Caco-2 (cell line): ENCODE data around the gene COX10. TPM values are rescaled to one million over a fixed set of nuclear protein-coding genes. Genes with fewer than 3 reads are reported as not detected.

ENCODE experiments used
- BruUV-seq: library from RNA; stranded (reverse); fragments of 400-500 nt; replicated peaks from 2 replicates; lab custom pipeline; 2021; lab: Mats Ljungman, UMichigan
- CTCF ChIA-PET: fragments of 300-600 bp; sonication (Branson Sonifier 250); formaldehyde crosslinking; loops from one replicate; lab custom pipeline; 2022; ENCODE audit warnings: antibody characterized with exemption; lab: Charles Lee
- POLR2A ChIA-PET: fragments of 300-600 bp; sonication (Branson Sonifier 250); formaldehyde crosslinking; loops from one replicate; lab custom pipeline; 2022; ENCODE audit warnings: antibody characterized with exemption; lab: Charles Lee
- DNase-seq, 2 experiments: peaks; one replicate each; pipeline versions ENCODE4 v3.0.0 to v3.0.0-alpha.2; 2020 to 2022
- H3K27me3 ChIP-seq: replicated peaks from 2 replicates; pipeline ENCODE4 v1.6.0; 2011; ENCODE audit warnings: low read length; ENCODE audit not compliant: control insufficient read depth, insufficient read depth
- H3K36me3 ChIP-seq: 2 replicates; pipeline ENCODE4 v1.5.1; 2011; ENCODE audit warnings: low read length; ENCODE audit not compliant: control insufficient read depth, insufficient read depth
- H3K4me1 ChIP-seq: fragments of 250-450 bp; sonication (Bioruptor Pico); 2 replicates; pipeline ENCODE4 v1.5.1; 2020; ENCODE audit warnings: mild to moderate bottlenecking
- H3K4me3 ChIP-seq: 2 replicates; pipeline ENCODE4 v1.5.1; 2011; ENCODE audit warnings: low read depth, mild to moderate bottlenecking, control low read depth, low read length
- H3K9me3 ChIP-seq: fragments of 250-450 bp; sonication (Bioruptor Pico); 2 replicates; pipeline ENCODE4 v1.5.1; 2020; ENCODE audit warnings: mild to moderate bottlenecking, moderate library complexity
- H3K27ac Mint-ChIP-seq: one replicate; pipeline ENCODE4 v1.8.0; 2022; ENCODE audit warnings: mixed read lengths; ENCODE audit not compliant: unreplicated experiment
- H3K27me3 Mint-ChIP-seq: one replicate; pipeline ENCODE4 v1.8.0; 2022; ENCODE audit warnings: mixed read lengths; ENCODE audit not compliant: insufficient read depth, unreplicated experiment
- H3K36me3 Mint-ChIP-seq: one replicate; pipeline ENCODE4 v1.8.0; 2022; ENCODE audit warnings: mild to moderate bottlenecking, mixed read lengths; ENCODE audit not compliant: insufficient read depth, unreplicated experiment
- H3K4me1 Mint-ChIP-seq: one replicate; pipeline ENCODE4 v1.8.0; 2022; ENCODE audit warnings: low read depth, mixed read lengths; ENCODE audit not compliant: unreplicated experiment
- H3K4me3 Mint-ChIP-seq: one replicate; pipeline ENCODE4 v1.8.0; 2022; ENCODE audit warnings: mild to moderate bottlenecking, moderate library complexity, mixed read lengths; ENCODE audit not compliant: unreplicated experiment
- H3K9me3 Mint-ChIP-seq: one replicate; pipeline ENCODE4 v1.8.0; 2022; ENCODE audit warnings: mixed read lengths; ENCODE audit not compliant: unreplicated experiment
- intact Hi-C: fragments of 100-400 bp; cut with micrococcal nuclease; formaldehyde crosslinking; loops from one replicate; pipeline ENCODE4 v1.10.0; 2022; ENCODE audit not compliant: unreplicated experiment
- total RNA-seq: library from RNA; stranded (reverse); gene quantifications from 2 replicates; pipeline ENCODE4 v1.2.3, GENCODE V29; 2022
- TF ChIP-seq, protein P1 (sequence below), 2 experiments: fragments of 200-600 bp in 1 of 2; IDR thresholded peaks; 1 replicate in 1 of 2; 2 replicates in 1 of 2; pipeline versions ENCODE4 v1.5.1 to v1.8.0; 2011 to 2022; ENCODE audit warnings: antibody characterized with exemption in 1 of 2, control low read depth in 1 of 2, inconsistent platforms in 1 of 2, low read depth in 1 of 2, low read length in 1 of 2, mild to moderate bottlenecking in 1 of 2, moderate library complexity in 1 of 2; ENCODE audit not compliant: insufficient read depth in 1 of 2, severe bottlenecking in 1 of 2, unreplicated experiment in 1 of 2

The COX10 gene
- total RNA-seq, 1 experiment from 2014 or later, result 13.5 TPM

DNA sequence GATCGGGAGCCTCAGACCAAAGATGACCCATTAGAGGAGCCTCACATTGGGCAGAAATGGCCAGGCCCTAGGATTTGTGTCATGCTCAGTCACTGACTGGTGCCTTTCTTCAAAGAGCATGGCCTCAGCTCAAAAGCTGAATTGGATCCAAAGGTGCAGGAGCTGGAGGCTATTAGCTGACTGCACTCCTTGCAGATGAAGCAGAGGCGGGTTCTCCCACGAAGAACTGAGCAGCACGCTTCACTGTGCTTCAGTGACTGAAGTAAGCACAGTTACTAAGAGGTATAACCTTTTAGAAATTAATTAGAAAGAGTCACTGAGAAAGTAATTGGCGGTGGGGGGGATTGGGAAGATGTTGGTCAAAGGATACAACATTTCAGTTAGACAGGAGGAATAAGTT, 18.7 kb upstream of the COX10 start:
- Mint-ChIP-seq H3K9me3 (no peaks in the 10 kb centered on the region), H3K36me3 (peaks cover under 1% of the 10 kb centered on the region), H3K4me3 (no peak overlapping the region), H3K4me1 (no peaks in the 10 kb centered on the region), H3K27me3 (no peaks in the 10 kb centered on the region), H3K27ac (no peak overlapping the region)
- TF ChIP-seq, protein P1, sequence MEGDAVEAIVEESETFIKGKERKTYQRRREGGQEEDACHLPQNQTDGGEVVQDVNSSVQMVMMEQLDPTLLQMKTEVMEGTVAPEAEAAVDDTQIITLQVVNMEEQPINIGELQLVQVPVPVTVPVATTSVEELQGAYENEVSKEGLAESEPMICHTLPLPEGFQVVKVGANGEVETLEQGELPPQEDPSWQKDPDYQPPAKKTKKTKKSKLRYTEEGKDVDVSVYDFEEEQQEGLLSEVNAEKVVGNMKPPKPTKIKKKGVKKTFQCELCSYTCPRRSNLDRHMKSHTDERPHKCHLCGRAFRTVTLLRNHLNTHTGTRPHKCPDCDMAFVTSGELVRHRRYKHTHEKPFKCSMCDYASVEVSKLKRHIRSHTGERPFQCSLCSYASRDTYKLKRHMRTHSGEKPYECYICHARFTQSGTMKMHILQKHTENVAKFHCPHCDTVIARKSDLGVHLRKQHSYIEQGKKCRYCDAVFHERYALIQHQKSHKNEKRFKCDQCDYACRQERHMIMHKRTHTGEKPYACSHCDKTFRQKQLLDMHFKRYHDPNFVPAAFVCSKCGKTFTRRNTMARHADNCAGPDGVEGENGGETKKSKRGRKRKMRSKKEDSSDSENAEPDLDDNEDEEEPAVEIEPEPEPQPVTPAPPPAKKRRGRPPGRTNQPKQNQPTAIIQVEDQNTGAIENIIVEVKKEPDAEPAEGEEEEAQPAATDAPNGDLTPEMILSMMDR (IDR thresholded peaks at IDR 0.05; ENCODE audit: insufficient read depth in 1 of 2, low read depth in 1 of 2, low read length in 1 of 2, severe bottlenecking in 1 of 2, unreplicated experiment in 1 of 2), result no peak
- no peaks in the 10 kb centered on the region for H3K27me3 ChIP-seq
- intact Hi-C loops, result no loop called here
- ChIA-PET CTCF (no interaction called here), POLR2A (no interaction called here)
- BruUV-seq, result no TSS peak
- H3K9me3 ChIP-seq, result no peaks in the 10 kb centered on the region
- no peak overlapping the region for H3K4me3 ChIP-seq
- H3K4me1 ChIP-seq, result no peaks in the 10 kb centered on the region
- no peaks in the 10 kb centered on the region for H3K36me3 ChIP-seq
- no peak for DNase-seq

DNA sequence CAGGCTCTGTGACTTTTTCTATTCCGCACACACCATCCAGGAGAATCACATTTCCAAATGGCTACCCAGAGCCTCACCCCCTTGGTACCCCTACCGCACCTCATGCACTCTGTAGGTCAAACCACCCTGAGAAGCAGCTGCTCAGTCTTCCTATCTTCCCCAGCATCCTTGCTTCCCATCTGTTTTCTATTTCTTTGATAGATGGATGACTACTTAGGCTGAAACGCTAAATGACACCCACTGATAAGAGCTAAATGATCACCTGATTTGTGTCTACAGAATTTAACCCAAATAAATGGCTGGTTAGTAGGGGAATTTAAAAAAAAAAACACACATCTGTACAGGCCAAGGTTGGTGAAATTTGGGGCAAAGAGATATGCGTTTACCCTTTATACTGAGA, 17.6 kb upstream of the COX10 start:
- H3K36me3 ChIP-seq, result no peaks in the 10 kb centered on the region
- no peaks in the 10 kb centered on the region for H3K9me3 Mint-ChIP-seq
- peaks cover 4% of the 10 kb centered on the region for H3K36me3 Mint-ChIP-seq
- intact Hi-C loops, result no loop called here
- H3K4me3 ChIP-seq, result no peak overlapping the region
- CTCF ChIA-PET, result no interaction called here
- no peaks in the 10 kb centered on the region for H3K4me1 Mint-ChIP-seq
- H3K4me3 Mint-ChIP-seq, result no peak overlapping the region
- DNase-seq, result no peak
- TF ChIP-seq, protein P1 (IDR thresholded peaks at IDR 0.05; ENCODE audit: insufficient read depth in 1 of 2, low read depth in 1 of 2, low read length in 1 of 2, severe bottlenecking in 1 of 2, unreplicated experiment in 1 of 2), result no peak
- POLR2A ChIA-PET, result no interaction called here
- no peaks in the 10 kb centered on the region for H3K27me3 ChIP-seq
- H3K27ac Mint-ChIP-seq, result no peak overlapping the region
- no peaks in the 10 kb centered on the region for H3K27me3 Mint-ChIP-seq
- BruUV-seq, result no TSS peak
- H3K4me1 ChIP-seq, result no peaks in the 10 kb centered on the region
- H3K9me3 ChIP-seq, result no peaks in the 10 kb centered on the region

DNA sequence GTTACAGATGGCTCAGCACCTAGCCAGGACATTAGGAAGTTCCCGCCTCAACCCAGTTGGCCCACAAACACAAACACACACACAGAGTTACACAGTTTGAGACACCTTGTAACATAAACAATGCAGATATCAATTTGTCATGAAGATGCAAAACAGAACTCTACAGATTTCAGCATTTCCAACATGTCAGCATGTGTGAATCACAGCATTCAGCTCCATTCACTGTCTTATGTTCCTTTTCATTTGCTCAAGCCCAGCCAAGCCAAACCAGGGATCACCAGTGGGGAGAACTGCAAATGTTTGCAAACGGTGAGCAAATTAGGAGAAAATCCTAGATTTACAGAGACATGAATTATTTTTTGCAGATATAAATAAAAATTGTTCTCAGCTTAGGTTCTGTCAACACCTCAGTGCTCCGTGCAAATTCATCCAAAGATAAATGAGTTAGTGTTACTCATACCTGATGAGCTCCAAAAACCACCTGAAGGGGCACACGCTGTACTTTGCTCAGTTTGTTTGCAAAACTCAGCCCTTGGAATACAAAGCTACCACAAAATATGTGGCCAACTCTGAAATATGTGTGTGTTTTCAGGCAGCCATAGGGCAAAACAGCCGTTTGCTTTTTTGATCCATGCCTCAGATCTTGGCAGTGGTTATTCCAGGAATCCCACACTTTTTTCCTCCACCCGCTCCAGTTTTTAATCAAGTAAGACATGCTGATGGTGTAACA, 16.3 kb upstream of the COX10 start:
- Histone ChIP-seq H3K4me1 (no peaks in the 10 kb centered on the region), H3K4me3 (no peak overlapping the region), H3K27me3 (no peaks in the 10 kb centered on the region), H3K9me3 (no peaks in the 10 kb centered on the region), H3K36me3 (no peaks in the 10 kb centered on the region; the same call in 1 of the 2 replicates)
- intact Hi-C loops, result no loop called here
- H3K27me3 Mint-ChIP-seq, result no peaks in the 10 kb centered on the region
- no peaks in the 10 kb centered on the region for H3K9me3 Mint-ChIP-seq
- BruUV-seq, result no TSS peak
- POLR2A ChIA-PET, result interaction anchor here (0.8 kb wide), 1 partner anchor 18 kb away, joined by 3 read pairs; no protein-coding TSS in a partner anchor
- CTCF ChIA-PET, result no interaction called here
- peak in 1 of 2 experiments; percentile 5 for DNase-seq
- no peaks in the 10 kb centered on the region for H3K4me1 Mint-ChIP-seq
- H3K27ac Mint-ChIP-seq, result no peak overlapping the region
- H3K4me3 Mint-ChIP-seq, result no peak overlapping the region
- peaks cover 4% of the 10 kb centered on the region for H3K36me3 Mint-ChIP-seq
- TF ChIP-seq, protein P1 (IDR thresholded peaks at IDR 0.05; ENCODE audit: insufficient read depth in 1 of 2, low read depth in 1 of 2, low read length in 1 of 2, severe bottlenecking in 1 of 2, unreplicated experiment in 1 of 2), result no peak
